ENCODE measurements around the gene SLC9A8. TPM values are rescaled to one million over a fixed set of nuclear protein-coding genes. Genes with fewer than 3 reads are reported as not detected.

The SLC9A8 gene
- total RNA-seq, 6 experiments from 2014 or later: 7.1 to 8.0 (median 7.4) TPM

DNA sequence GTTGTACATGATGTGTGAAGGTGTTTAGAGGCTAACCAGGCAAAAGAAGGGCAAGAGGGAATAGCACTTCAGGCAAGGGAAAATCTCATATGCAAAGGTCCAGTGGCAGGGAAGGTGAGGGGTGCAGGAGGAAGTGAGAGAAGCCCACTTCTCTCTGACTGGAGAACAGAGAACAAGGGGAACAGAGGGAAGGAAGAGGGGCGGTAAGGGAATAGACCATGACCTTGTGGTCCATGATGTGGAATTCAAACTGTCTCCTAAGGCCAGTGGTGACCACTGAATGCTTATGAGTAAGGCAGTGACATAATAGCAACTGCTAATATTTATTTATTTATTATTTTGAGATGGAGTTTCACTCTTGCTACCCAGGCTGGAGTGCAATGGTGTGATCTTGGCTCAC, 20.6 kb upstream of the SLC9A8 start:
- peaks cover 39% of the 10 kb centered on the region for H3K4me1 Mint-ChIP-seq (ENCODE audit: low read depth)
- H3K27me3 Mint-ChIP-seq (ENCODE audit: insufficient read depth): peaks cover 11% of the 10 kb centered on the region; the same call in 1 of the 2 replicates
- peak overlapping the region; percentile 14; the same call in 1 of the 2 replicates for H3K27ac Mint-ChIP-seq
- no peaks in the 10 kb centered on the region for H3K9me3 Mint-ChIP-seq
- DNase-seq: no peak
- no peaks in the 10 kb centered on the region for H3K36me3 Mint-ChIP-seq (ENCODE audit: low read depth)
- TF ChIP-seq, protein P1, sequence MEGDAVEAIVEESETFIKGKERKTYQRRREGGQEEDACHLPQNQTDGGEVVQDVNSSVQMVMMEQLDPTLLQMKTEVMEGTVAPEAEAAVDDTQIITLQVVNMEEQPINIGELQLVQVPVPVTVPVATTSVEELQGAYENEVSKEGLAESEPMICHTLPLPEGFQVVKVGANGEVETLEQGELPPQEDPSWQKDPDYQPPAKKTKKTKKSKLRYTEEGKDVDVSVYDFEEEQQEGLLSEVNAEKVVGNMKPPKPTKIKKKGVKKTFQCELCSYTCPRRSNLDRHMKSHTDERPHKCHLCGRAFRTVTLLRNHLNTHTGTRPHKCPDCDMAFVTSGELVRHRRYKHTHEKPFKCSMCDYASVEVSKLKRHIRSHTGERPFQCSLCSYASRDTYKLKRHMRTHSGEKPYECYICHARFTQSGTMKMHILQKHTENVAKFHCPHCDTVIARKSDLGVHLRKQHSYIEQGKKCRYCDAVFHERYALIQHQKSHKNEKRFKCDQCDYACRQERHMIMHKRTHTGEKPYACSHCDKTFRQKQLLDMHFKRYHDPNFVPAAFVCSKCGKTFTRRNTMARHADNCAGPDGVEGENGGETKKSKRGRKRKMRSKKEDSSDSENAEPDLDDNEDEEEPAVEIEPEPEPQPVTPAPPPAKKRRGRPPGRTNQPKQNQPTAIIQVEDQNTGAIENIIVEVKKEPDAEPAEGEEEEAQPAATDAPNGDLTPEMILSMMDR (IDR thresholded peaks at IDR 0.05): no peak
- H3K4me3 Mint-ChIP-seq: no peak overlapping the region

- DNase-seq: no peak
- H3K9me3 Mint-ChIP-seq: no peaks in the 10 kb centered on the region
- H3K27me3 Mint-ChIP-seq (ENCODE audit: insufficient read depth): peaks cover 11% of the 10 kb centered on the region; the same call in 1 of the 2 replicates
- H3K36me3 Mint-ChIP-seq (ENCODE audit: low read depth): no peaks in the 10 kb centered on the region
- no peak overlapping the region for H3K4me3 Mint-ChIP-seq
- no peak overlapping the region for H3K27ac Mint-ChIP-seq
- H3K4me1 Mint-ChIP-seq (ENCODE audit: low read depth): peaks cover 39% of the 10 kb centered on the region
- TF ChIP-seq, protein P1 (IDR thresholded peaks at IDR 0.05): no peak
These were observed 20.0 kb upstream of the SLC9A8 start for GRCh38 chr20:49792611-49793010.

DNA sequence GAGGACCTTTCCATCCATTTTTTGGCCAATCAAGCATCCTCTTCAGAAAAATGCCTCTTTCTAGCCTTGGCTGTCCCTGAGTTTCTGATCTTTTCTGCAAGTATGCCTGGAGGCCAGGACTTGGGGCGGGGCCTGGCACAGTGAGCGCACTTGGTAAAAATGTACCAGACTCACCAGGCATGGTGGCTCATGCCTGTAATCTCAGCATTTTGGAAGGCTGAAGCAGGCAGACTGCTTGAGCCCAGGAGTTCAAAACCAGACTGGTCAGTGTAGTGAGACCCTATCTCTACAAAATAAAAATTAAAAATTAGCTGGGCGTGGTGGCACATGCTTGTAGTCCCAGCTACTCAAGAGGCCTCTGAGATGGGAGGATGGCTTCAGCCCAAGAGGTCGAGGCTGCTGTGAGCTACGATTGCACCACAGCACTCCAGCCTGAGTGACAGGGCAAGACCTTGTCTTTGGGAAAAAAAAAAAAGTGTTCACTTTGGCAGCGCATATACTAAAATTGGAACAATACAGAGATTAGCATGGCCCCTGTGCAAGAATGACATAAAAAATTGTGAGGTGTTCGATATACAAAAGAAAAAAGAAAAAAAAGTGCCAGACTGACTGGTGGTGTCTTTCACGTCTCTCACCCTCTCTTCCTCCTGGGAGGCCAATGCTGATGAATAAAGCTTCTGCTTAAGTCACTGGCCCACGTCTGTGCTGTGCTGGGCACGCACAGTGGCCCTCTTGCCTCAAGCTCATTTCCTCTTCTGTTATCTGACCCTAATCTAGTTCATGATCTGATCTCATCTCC, 18.1 kb upstream of the SLC9A8 start:
- Mint-ChIP-seq H3K4me1 (ENCODE audit: low read depth) (peaks cover 36% of the 10 kb centered on the region), H3K27me3 (ENCODE audit: insufficient read depth) (peaks cover 11% of the 10 kb centered on the region; the same call in 1 of the 2 replicates), H3K27ac (peak overlapping the region; percentile 27; the same call in 1 of the 2 replicates), H3K36me3 (ENCODE audit: low read depth) (no peaks in the 10 kb centered on the region), H3K9me3 (no peaks in the 10 kb centered on the region), H3K4me3 (no peak overlapping the region)
- TF ChIP-seq, protein P1 (IDR thresholded peaks at IDR 0.05): no peak
- DNase-seq: peak; percentile 34

- Mint-ChIP-seq H3K36me3 (ENCODE audit: low read depth) (no peaks in the 10 kb centered on the region), H3K27me3 (ENCODE audit: insufficient read depth) (peaks cover 11% of the 10 kb centered on the region; the same call in 1 of the 2 replicates), H3K4me1 (ENCODE audit: low read depth) (peaks cover 31% of the 10 kb centered on the region), H3K9me3 (no peaks in the 10 kb centered on the region), H3K4me3 (no peak overlapping the region), H3K27ac (peak overlapping the region; percentile 27; the same call in 1 of the 2 replicates)
- TF ChIP-seq, protein P1 (IDR thresholded peaks at IDR 0.05): no peak
- DNase-seq: no peak
These were observed 17.5 kb upstream of the SLC9A8 start for GRCh38 chr20:49795135-49795424.

- no peaks in the 10 kb centered on the region for H3K36me3 Mint-ChIP-seq (ENCODE audit: low read depth)
- H3K27ac Mint-ChIP-seq: no peak overlapping the region
- no peak for DNase-seq
- H3K4me3 Mint-ChIP-seq: no peak overlapping the region
- TF ChIP-seq, protein P1 (IDR thresholded peaks at IDR 0.05): no peak
- H3K9me3 Mint-ChIP-seq: no peaks in the 10 kb centered on the region
- H3K27me3 Mint-ChIP-seq (ENCODE audit: insufficient read depth): peaks cover 9% of the 10 kb centered on the region; the same call in 1 of the 2 replicates
- H3K4me1 Mint-ChIP-seq (ENCODE audit: low read depth): peaks cover 18% of the 10 kb centered on the region
These were observed 15.9 kb upstream of the SLC9A8 start for GRCh38 chr20:49796600-49797343.

All from HFFc6 (cell line).